Esophagus squamous epithelium (tissue), 4 donors: ENCODE results near the gene SECISBP2.

Source experiments
- CTCF ChIP-seq, 6 experiments: fragments of 450-650 bp in 4 of 6; fragments of 200-600 bp in 2 of 6; sonication (generic) in 2 of 6; IDR thresholded peaks; one replicate each; pipeline ENCODE4 v1.5.1; 2016 to 2019; ENCODE audit warnings: antibody characterized with exemption in 6 of 6, mild to moderate bottlenecking in 4 of 6, moderate library complexity in 4 of 6
- POLR2A ChIP-seq, 4 donors: fragments of 450-650 bp; IDR thresholded peaks; one replicate each; pipeline ENCODE4 v1.6.1; 2017; ENCODE audit warnings: antibody characterized with exemption in 4 of 4, mild to moderate bottlenecking in 4 of 4, moderate library complexity in 3 of 4

GRCh38 chr9:89394412-89394811, 76.1 kb downstream of the SECISBP2 start:
- TF ChIP-seq CTCF (IDR thresholded peaks at IDR 0.05), result no peak
- TF ChIP-seq POLR2A (IDR thresholded peaks at IDR 0.05), result no peak
